ENCODE results near the gene KHDC3L. TPM values are rescaled to one million over a fixed set of nuclear protein-coding genes. Genes with fewer than 3 reads are reported as not detected.
A peak's percentile ranks its signal among the peaks of the same experiment; 100 is the strongest.

The KHDC3L gene
- total and polyA plus RNA-seq, 2 of the 8 experiments (the other 6 are each of a cell fraction or from before 2014, with no cell fraction given): 0.11 TPM; not detected in 1

DNA sequence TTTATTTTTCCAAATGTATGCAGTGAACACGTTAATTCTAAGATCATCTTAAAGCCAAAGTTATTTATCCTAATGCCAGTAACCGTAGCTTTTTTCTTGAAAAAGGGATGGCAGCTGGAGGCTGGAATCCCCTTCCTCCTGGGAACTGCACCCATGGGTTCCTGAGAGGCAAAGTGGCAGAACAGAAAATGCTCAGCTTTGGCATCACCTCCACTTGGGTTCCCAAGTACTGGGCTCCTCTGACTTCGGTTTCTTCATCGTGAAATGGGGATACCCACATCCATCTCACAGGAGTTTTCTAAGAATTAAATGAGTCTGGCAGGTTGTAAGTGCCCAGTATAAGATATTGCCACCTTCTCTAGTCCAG, 26.0 kb downstream of the KHDC3L start:
- Histone ChIP-seq H2BK12ac (ENCODE audit: low read depth, low read length) (peak overlapping the region; percentile 50; the same call in 1 of the 2 replicates), H2BK20ac (ENCODE audit: low read length) (peak overlapping the region; percentile 48; the same call in 1 of the 2 replicates), H3K27me3 (replicated peaks in 1 of 4; ENCODE audit: control insufficient read depth in 3 of 4, extremely low read depth in 1 of 4, insufficient read depth in 3 of 4, low read length in 3 of 4) (no peaks in the 10 kb centered on the region), H2BK15ac (ENCODE audit: low read length) (no peak overlapping the region), H2AFZ (ENCODE audit: low read length) (no peak overlapping the region), H3K4me1 (replicated peaks in 1 of 4; ENCODE audit: control insufficient read depth in 3 of 4, insufficient read depth in 4 of 4, low read length in 3 of 4) (peaks cover 0 to 6% (median 0%) of the 10 kb centered on the region in 4 experiments; a peak in 3 of 7 replicates), H3K79me1 (ENCODE audit: low read depth, low read length) (no peaks in the 10 kb centered on the region), H3K27ac (ENCODE audit: low read depth, low read length) (no peak overlapping the region), H3K14ac (ENCODE audit: insufficient read length) (no peak overlapping the region), H2AK5ac (ENCODE audit: low read depth, low read length) (no peak overlapping the region), H4K8ac (ENCODE audit: extremely low read depth, insufficient read depth, low read length) (no peak overlapping the region), H3K56ac (replicated peaks; ENCODE audit: insufficient read length, low read depth, low read length) (no peak overlapping the region), H3K4me2 (ENCODE audit: insufficient read depth in 1 of 2, low read depth in 2 of 2, low read length in 2 of 2) (peak overlapping the region; percentile 28 to 67), H3K36me3 (ENCODE audit: control insufficient read depth in 2 of 4, insufficient read depth in 4 of 4, low read length in 3 of 4) (no peaks in the 10 kb centered on the region), H3K9me3 (ENCODE audit: insufficient read depth in 2 of 2, low read depth in 1 of 2, low read length in 1 of 2) (no peaks in the 10 kb centered on the region), H2BK5ac (ENCODE audit: low read depth, low read length) (no peak overlapping the region), H4K5ac (ENCODE audit: insufficient read length, low read depth, low read length) (no peak overlapping the region), H3K79me2 (ENCODE audit: control insufficient read depth in 1 of 2, insufficient read depth in 2 of 2, low read length in 2 of 2) (no peaks in the 10 kb centered on the region), H2BK120ac (replicated peaks; ENCODE audit: low read depth, low read length) (peak overlapping the region; percentile 69), H3K9ac (replicated peaks in 1 of 4; ENCODE audit: extremely low read depth in 1 of 4, low read depth in 3 of 4, low read length in 3 of 4) (no peak overlapping the region), H3K23me2 (ENCODE audit: low read depth, low read length) (0 out of 2 replicates have a peak, but pooled peaks cover 1% of the 10 kb centered on the region), H4K91ac (replicated peaks; ENCODE audit: insufficient read length, low read length) (no peak overlapping the region), H3K4me3 (ENCODE audit: extremely low read depth in 1 of 4, insufficient read depth in 2 of 4, low read depth in 3 of 4, low read length in 4 of 4) (peak overlapping the region in 1 of 4 experiments; percentile 64; a peak in 3 of 8 replicates), H3K23ac (ENCODE audit: insufficient read length) (no peak overlapping the region), H3K4ac (replicated peaks; ENCODE audit: insufficient read length, low read depth, low read length) (peak overlapping the region; percentile 93), H4K20me1 (replicated peaks in 1 of 2; ENCODE audit: control insufficient read depth in 1 of 2, insufficient read depth in 2 of 2, low read length in 2 of 2) (no peaks in the 10 kb centered on the region), H3K18ac (ENCODE audit: extremely low read depth, low read length) (no peak overlapping the region; the same call in 1 of the 2 replicates)
- FAIRE-seq (no peak), DNase-seq (ENCODE audit: low read depth in 1 of 2, low spot score in 2 of 2) (no peak)
- WGBS, 2 experiments (ENCODE audit: extremely low coverage in 1 of 2, insufficient coverage in 1 of 2, insufficient read length in 1 of 2, insufficient replicate concordance in 2 of 2, low coverage in 1 of 2, low lambda C conversion rate in 2 of 2, missing lambda C conversion rate in 1 of 2): 40% methylated on average over 4 of the region's 4 CpGs; no CpG with 5 or more reads in 1 of the 2 experiments
- no peak for TF ChIP-seq TCF12 (IDR thresholded peaks at IDR 0.05; ENCODE audit: low read depth, low read length)
- TF ChIP-seq EZH2 (IDR thresholded peaks at IDR 0.05; ENCODE audit: low read depth, low read length, severe bottlenecking): no peak
- TF ChIP-seq, protein P1, sequence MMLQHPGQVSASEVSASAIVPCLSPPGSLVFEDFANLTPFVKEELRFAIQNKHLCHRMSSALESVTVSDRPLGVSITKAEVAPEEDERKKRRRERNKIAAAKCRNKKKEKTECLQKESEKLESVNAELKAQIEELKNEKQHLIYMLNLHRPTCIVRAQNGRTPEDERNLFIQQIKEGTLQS (IDR thresholded peaks at IDR 0.05; ENCODE audit: insufficient read depth, low read depth, low read length): no peak
- TF ChIP-seq CHD1 (IDR thresholded peaks at IDR 0.05; ENCODE audit: low read depth, low read length): no peak
- TF ChIP-seq CREB1 (IDR thresholded peaks at IDR 0.05): no peak
- no peak for TF ChIP-seq PHF8 (conservative IDR thresholded peaks at IDR 0.05; ENCODE audit: low read depth, low read length)
- no peak for TF ChIP-seq SP1 (IDR thresholded peaks at IDR 0.05; ENCODE audit: low read depth, low read length)
- TF ChIP-seq KDM5A (IDR thresholded peaks at IDR 0.05; ENCODE audit: low read length): no peak
- TF ChIP-seq JUND (IDR thresholded peaks at IDR 0.05; ENCODE audit: low read length): no peak
- ChIA-PET CTCF (ENCODE audit: partially characterized antibody) (interaction anchor here (0.8 to 4.9 kb wide), 29 partner anchors 10 to 254 kb away, joined by 3 to 40 read pairs (median 4); partner anchors contain the start of gene CGAS), POLR2A (ENCODE audit: partially characterized antibody) (interaction anchor here (0.5 to 2.3 kb wide), 8 partner anchors 37 to 191 kb away, joined by 3 to 13 read pairs (median 3); no protein-coding TSS in a partner anchor)

Data from H1 (cell line).